SK-MEL-5 (cell line): ENCODE results near the gene DBNL. TPM values are rescaled to one million over a fixed set of nuclear protein-coding genes. Genes with fewer than 3 reads are reported as not detected.
A peak's percentile ranks its signal among the peaks of the same experiment; 100 is the strongest.
"Not testable (repeated sequence)": the region's sequence is repeated elsewhere in the genome, so short reads cannot be mapped to it uniquely, and the experiment has no call there.

Source experiments
- DNase-seq: peaks from one replicate; pipeline ENCODE4 v3.0.0-alpha.2; 2016; ENCODE audit warnings: low read depth, low spot score
- in situ Hi-C: cut with HindIII; loops from 2 replicates; pipeline ENCODE4 v1.10.0; 2016; ENCODE audit warnings: low sequenced_read_pairs, high pct_unique_total_duplicates, low pct_unique_long_range_greater_than_20kb
- total RNA-seq: library from RNA; depleted of rRNA; stranded (reverse); fragments of >200 nt; shearing (Covaris generic); gene quantifications from 2 replicates; pipeline ENCODE4 v1.2.3, GENCODE V29; 2014

Gene DBNL
- total RNA-seq, 1 experiment from 2014 or later = 161 TPM

GRCh38 chr7:44038961-44039558 lies 5.4 kb upstream of the DBNL start:
- DNase-seq = peak; percentile 92
- in situ Hi-C loops = not testable (repeated sequence)

- in situ Hi-C loops, DNase-seq: not testable (repeated sequence)
Measured at GRCh38 chr7:44039800-44040492, 4.6 kb upstream of the DBNL start.

GRCh38 chr7:44040493-44040891 lies 4.0 kb upstream of the DBNL start:
- DNase-seq, in situ Hi-C loops: not testable (repeated sequence)

DNA sequence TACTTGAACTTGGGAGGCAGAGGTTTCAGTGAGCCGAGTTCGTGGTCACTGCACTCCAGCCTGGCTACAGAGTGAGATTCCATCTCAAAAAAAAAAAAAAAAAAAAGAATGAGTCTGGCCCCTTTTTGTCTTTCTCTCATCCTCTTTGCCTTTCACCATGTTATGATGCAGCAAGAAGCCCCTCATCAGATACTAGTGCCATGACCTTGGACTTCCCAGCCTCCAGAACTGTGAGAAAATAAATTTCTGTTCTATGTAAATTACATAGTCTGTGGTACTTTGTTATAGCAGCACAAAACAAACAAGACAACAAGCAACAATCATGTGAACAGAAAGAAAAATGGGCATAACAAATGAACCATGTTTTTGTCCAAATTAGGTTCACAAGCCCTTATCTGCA lies 2.3 kb upstream of the DBNL start:
- DNase-seq = no peak
- in situ Hi-C loops = no loop called here

GRCh38 chr7:44043902-44044301 lies 600 bp upstream of the DBNL start:
- DNase-seq = no peak
- in situ Hi-C loops = no loop called here

DNA sequence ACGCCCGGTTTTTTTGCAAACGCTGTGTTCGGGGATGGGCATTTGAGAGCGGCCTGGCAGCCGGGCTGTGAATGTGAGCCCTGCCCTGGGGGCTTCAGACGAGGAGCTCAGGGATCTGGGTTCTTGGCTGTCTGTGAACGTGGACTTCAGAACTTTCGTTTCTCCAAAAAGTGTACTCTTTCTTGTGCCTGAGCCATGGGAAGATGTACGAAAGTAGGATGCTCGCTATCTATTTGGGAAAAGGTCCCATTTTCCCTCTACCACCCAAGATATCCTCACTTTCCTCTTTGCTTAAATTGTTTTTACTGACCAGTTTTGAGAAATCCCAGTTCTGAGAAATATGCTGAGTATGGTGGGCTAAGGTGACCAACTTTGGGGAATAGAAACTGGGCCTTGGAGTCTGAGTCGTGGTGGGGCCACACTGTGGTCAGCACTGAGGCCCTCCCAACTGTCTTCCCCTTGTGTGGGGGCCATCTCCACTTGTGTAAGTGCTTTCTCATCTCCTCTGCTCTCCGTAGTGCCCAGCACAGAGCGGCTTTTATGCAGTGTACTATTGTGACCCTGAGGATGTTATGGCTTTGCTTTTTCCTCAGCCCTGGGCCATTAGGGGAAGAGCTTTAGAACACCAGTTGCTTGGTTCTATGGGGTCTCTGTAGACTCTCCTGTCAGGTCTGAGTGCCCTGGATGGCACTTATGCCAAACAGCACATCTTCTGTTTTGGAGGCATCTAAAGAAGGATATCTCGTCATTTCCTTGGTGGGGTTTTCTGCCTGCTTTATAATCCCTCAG lies 918 bp downstream of the DBNL start:
- DNase-seq = peak; percentile 42
- in situ Hi-C loops = no loop called here

DNA sequence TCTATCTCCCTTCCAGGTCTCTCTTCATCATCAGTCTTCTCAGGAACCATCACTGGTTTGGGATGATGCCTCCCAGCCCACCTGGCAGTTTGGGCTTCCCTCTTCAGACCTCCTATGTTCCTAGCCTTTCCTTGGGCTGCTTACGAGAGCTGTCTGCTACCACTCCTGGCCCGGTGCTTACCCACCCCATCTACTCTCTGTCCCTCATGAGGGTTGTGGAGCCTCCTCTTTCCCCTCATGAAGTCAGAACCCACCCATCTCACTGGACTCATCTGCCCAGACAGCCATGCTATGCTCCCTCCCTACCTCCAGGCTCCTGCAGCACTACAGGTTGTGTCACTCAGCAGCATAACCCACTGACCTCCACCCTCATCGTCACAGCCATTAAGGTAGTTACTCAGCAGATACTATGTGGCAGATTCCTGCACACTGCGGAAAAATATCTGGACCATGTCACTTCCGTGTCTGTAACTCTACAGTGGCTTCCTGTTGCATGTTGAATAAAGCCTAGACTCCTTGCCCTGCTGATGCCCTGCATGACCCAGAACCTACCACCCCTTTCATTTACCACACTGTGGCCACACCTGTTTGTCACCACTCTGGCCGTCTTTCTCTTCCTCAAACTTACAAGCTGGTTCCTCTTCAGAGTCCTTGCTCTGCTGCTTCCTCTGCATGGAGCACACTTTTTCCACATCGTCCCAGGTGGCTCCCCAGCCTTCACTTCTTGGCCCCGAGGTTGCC lies 2.0 kb downstream of the DBNL start:
- DNase-seq = no peak
- in situ Hi-C loops = no loop called here

GRCh38 chr7:44048031-44048795 lies 3.7 kb downstream of the DBNL start:
- in situ Hi-C loops = no loop called here
- no peak for DNase-seq

GRCh38 chr7:44050121-44050914 lies 5.8 kb downstream of the DBNL start:
- in situ Hi-C loops = no loop called here

DNA sequence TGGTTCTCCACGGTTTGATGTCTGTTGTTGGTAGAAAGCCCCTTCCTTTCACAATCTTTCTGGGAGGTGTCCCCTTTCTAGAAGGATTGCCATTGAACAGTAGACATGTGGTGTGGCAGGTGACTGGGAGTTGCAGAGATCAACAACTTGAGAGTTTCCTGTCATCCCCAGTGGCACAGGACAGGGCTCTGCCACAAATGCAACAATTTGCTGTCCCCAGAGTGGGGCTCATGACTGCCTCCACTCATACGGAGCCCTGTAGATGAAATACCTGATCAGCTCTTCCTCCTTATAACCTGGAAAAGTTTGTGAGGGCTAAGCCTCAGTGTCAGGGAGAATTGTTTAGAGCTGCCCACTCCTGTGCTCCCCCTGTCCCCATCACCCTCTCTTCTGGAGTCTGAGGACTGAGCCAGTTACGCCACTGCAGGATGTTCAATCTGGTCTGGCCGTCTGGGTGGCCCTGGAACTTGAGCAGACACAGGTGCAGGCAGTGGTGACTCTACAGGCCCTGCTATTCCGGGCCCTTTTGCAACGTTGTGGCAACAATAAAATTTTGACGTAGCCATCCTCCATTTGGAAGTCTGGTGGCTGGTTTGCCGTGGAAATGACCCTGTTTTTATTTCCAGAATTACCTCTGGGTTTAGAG lies 6.5 kb downstream of the DBNL start:
- no peak for DNase-seq
- in situ Hi-C loops = no loop called here

More at GRCh38 chr7:44050121-44050914, 5.8 kb downstream of the DBNL start:
- DNase-seq = no peak

DNA sequence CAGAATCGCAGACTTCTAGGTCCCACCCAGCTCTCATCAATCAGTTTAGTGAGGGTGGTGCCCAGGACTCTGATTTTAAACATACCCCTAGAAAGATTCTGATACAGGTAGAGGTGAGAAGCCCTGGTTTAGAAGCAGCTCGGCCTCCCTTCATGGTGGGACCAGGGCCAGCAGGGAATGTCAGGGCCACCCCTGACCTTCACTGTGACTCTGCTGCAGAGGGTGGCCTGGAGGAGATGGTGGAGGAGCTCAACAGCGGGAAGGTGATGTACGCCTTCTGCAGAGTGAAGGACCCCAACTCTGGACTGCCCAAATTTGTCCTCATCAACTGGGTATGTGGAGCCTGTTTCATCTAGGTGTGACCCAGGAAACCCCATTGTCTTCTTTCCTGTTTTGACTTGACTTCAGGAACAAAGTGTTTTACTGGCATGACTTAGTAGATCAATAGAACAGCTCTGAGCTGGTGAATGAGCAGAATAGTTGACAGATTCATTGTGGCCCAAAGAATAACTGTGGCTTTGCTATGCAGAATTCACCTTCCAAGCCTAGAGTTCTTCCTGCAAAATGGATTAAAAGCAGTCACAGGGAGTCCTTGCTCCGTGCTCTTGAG lies 7.2 kb downstream of the DBNL start:
- DNase-seq = no peak
- in situ Hi-C loops = no loop called here

GRCh38 chr7:44052771-44053365 lies 8.4 kb downstream of the DBNL start:
- in situ Hi-C loops = no loop called here
- DNase-seq = no peak

DNA sequence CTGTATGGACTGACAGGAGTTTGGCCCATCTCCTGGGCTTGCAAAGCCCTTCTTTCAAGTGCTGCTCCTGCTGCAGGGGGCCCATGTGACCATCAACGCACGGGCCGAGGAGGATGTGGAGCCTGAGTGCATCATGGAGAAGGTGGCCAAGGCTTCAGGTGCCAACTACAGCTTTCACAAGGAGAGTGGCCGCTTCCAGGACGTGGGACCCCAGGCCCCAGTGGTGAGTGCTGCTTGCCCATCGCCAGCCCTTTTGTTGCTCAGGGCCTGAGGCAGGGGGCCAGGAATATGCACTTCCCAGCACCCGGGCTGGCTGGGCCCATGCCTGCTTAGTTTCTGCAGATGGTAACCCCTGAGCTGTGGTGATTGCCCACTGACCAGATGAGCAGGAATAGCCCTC lies 12.2 kb downstream of the DBNL start:
- in situ Hi-C loops = no loop called here
- no peak for DNase-seq

DNA sequence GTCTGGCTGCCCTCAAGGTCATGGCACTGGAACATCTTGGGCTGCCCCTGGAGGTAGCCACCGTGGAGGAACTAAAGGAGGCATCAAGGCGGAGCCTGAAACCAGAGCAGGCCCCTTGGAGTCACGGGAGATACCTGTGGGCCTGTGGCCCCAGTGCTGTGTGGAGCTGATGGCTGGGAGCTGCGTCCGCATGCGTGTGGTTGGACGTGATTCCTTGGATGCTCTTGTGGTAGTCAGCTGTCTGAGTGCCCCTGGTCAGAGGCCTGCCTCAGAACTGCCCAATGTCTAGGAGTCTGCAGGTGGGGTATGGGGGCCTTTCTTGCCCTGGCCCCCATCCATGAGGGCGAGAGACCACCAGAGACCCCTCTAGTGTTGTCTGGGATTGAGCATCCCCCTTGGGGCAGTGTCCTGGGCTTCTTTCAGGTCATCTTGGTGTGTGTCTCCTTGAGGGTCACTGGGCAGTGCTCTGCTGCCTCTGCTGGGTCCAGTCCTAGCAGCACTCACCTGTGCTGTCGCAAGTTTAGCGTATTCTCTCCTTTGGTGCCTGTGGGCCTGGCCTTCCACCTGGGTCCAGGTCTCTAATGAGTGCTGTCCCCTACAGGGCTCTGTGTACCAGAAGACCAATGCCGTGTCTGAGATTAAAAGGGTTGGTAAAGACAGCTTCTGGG lies 12.8 kb downstream of the DBNL start:
- DNase-seq = no peak
- in situ Hi-C loops = no loop called here
